GM12865 (cell line): ENCODE data around the gene TDRD15.

Experiments used
- DNase-seq: peaks from one replicate; pipeline ENCODE4 v3.0.0; 2010; ENCODE audit warnings: low read depth
- H3K4me3 ChIP-seq: 2 replicates; pipeline ENCODE4 v1.5.1; 2011; ENCODE audit warnings: mild to moderate bottlenecking, low read depth, low read length, control low read depth
- CTCF ChIP-seq: IDR thresholded peaks from 2 replicates; pipeline ENCODE4 v1.5.1; 2011; ENCODE audit warnings: low read length, control low read depth, low read depth, inconsistent platforms; ENCODE audit not compliant: insufficient read depth; ENCODE audit errors: missing control alignments

Gene TDRD15

GRCh38 chr2:21123473-21124393 is at the start of gene TDRD15:
Gene TDRD15 (plus strand): TSS chr2:21123968. CDS start chr2:21137468, 13,500 bp downstream.
- no peak for DNase-seq
- no peak for TF ChIP-seq CTCF
- no peak within 1 kb of the TSS for H3K4me3 ChIP-seq

- TF ChIP-seq CTCF, result no peak
- DNase-seq, result no peak
- H3K4me3 ChIP-seq, result no peak overlapping the region
Measured at GRCh38 chr2:21078296-21078695, 45.5 kb upstream of the TDRD15 start.

- H3K4me3 ChIP-seq, result no peak overlapping the region
- DNase-seq, result no peak
- no peak for TF ChIP-seq CTCF
Measured at GRCh38 chr2:21083482-21083881, 40.3 kb upstream of the TDRD15 start.

GRCh38 chr2:21084401-21084800 is 39.4 kb upstream of the TDRD15 start:
- DNase-seq, result no peak
- no peak overlapping the region for H3K4me3 ChIP-seq
- TF ChIP-seq CTCF, result no peak

GRCh38 chr2:21092308-21092869 is 31.4 kb upstream of the TDRD15 start:
- no peak for DNase-seq
- no peak for TF ChIP-seq CTCF
- no peak overlapping the region for H3K4me3 ChIP-seq

GRCh38 chr2:21095178-21095577 is 28.6 kb upstream of the TDRD15 start:
- no peak for DNase-seq
- no peak for TF ChIP-seq CTCF
- H3K4me3 ChIP-seq, result no peak overlapping the region
